WTC11 (cell line): ENCODE results near the gene RHOV. TPM values are rescaled to one million over a fixed set of nuclear protein-coding genes. Genes with fewer than 3 reads are reported as not detected.

ENCODE experiments used
- ATAC-seq: fragments of 200-7000 bp; cut with Tn5 transposase; 2 replicates; pipeline ENCODE4 v1.10.0; 2021; ENCODE audit warnings: mild to moderate bottlenecking, moderate library complexity
- CTCF ChIA-PET: fragments of 300-600 bp; sonication (Branson Sonifier 250); formaldehyde crosslinking; loops from one replicate; lab custom pipeline; 2021; ENCODE audit warnings: antibody characterized with exemption; lab: Charles Lee
- POLR2A ChIA-PET: fragments of 350-600 bp; sonication (Branson Sonifier 250); formaldehyde crosslinking; loops from one replicate; lab custom pipeline; 2021; ENCODE audit warnings: antibody characterized with exemption; lab: Charles Lee
- DNase-seq: peaks from one replicate; pipeline ENCODE4 v3.0.0; 2021; ENCODE audit warnings: low spot score
- H3K27ac Mint-ChIP-seq: 2 replicates; pipeline ENCODE4 v1.8.0; 2021; ENCODE audit warnings: mixed read lengths
- H3K27me3 Mint-ChIP-seq: 2 replicates; pipeline ENCODE4 v1.8.0; 2021; ENCODE audit warnings: low read depth, mild to moderate bottlenecking, moderate library complexity, mixed read lengths
- H3K36me3 Mint-ChIP-seq: 2 replicates; pipeline ENCODE4 v1.8.0; 2021; ENCODE audit warnings: mixed read lengths
- H3K4me1 Mint-ChIP-seq: 2 replicates; pipeline ENCODE4 v1.8.0; 2022; ENCODE audit warnings: mixed read lengths
- H3K4me3 Mint-ChIP-seq: 2 replicates; pipeline ENCODE4 v1.8.0; 2021; ENCODE audit warnings: mild to moderate bottlenecking, moderate library complexity, mixed read lengths
- H3K9me3 Mint-ChIP-seq: 2 replicates; pipeline ENCODE4 v1.8.0; 2021; ENCODE audit warnings: mixed read lengths
- ATF2 ChIP-seq: sonication (generic); formaldehyde crosslinking; IDR thresholded peaks from 2 replicates; pipeline ENCODE4 v1.8.1; 2022; ENCODE audit warnings: low read depth, missing genetic modification reagents, borderline replicate concordance
- ATF3 ChIP-seq: sonication (generic); formaldehyde crosslinking; conservative IDR thresholded peaks from 2 replicates; pipeline ENCODE4 v1.8.1; 2022; ENCODE audit warnings: mild to moderate bottlenecking, missing genetic modification reagents
- CDX4 ChIP-seq: fragments of 250-450 bp; sonication (Bioruptor Pico); IDR thresholded peaks from 2 replicates; pipeline ENCODE4 v1.9.0; 2021; ENCODE audit warnings: moderate library complexity, mild to moderate bottlenecking, inconsistent platforms, borderline replicate concordance
- CREB1 ChIP-seq: sonication (generic); formaldehyde crosslinking; IDR thresholded peaks from 2 replicates; pipeline ENCODE4 v1.8.0; 2023; ENCODE audit warnings: mild to moderate bottlenecking, missing genetic modification reagents
- E2F1 ChIP-seq: sonication (generic); formaldehyde crosslinking; IDR thresholded peaks from 2 replicates; pipeline ENCODE4 v1.8.0; 2022; ENCODE audit warnings: mild to moderate bottlenecking, missing genetic modification reagents
- ELF4 ChIP-seq: sonication (generic); formaldehyde crosslinking; IDR thresholded peaks from 2 replicates; pipeline ENCODE4 v1.8.1; 2022; ENCODE audit warnings: low read depth, mild to moderate bottlenecking, moderate library complexity, missing genetic modification reagents
- ERG ChIP-seq: fragments of 250-450 bp; sonication (Bioruptor Pico); IDR thresholded peaks from 2 replicates; pipeline ENCODE4 v1.8.0; 2021; ENCODE audit warnings: mild to moderate bottlenecking
- FOXK1 ChIP-seq: sonication (generic); formaldehyde crosslinking; IDR thresholded peaks from 2 replicates; pipeline ENCODE4 v1.8.0; 2022; ENCODE audit warnings: mild to moderate bottlenecking, moderate library complexity, missing genetic modification reagents
- GTF2I ChIP-seq: fragments of 250-450 bp; sonication (Bioruptor Pico); conservative IDR thresholded peaks from 2 replicates; pipeline ENCODE4 v1.4.0; 2021; ENCODE audit warnings: mild to moderate bottlenecking
- HMGA2 ChIP-seq: fragments of 250-450 bp; sonication (Bioruptor Pico); IDR thresholded peaks from 2 replicates; pipeline ENCODE4 v1.4.0; 2021; ENCODE audit warnings: mild to moderate bottlenecking, moderate library complexity
- IRF2 ChIP-seq: sonication (generic); formaldehyde crosslinking; IDR thresholded peaks from 2 replicates; pipeline ENCODE4 v1.8.0; 2022; ENCODE audit warnings: low read depth, missing genetic modification reagents, borderline replicate concordance
- JAZF1 ChIP-seq: fragments of 250-450 bp; sonication (Bioruptor Pico); IDR thresholded peaks from 2 replicates; pipeline ENCODE4 v1.9.0; 2021; ENCODE audit warnings: moderate library complexity, mild to moderate bottlenecking, inconsistent platforms
- JUN ChIP-seq: sonication (generic); formaldehyde crosslinking; IDR thresholded peaks from 2 replicates; pipeline ENCODE4 v1.8.0; 2023; ENCODE audit warnings: mild to moderate bottlenecking, missing genetic modification reagents
- MAX ChIP-seq: sonication (generic); formaldehyde crosslinking; IDR thresholded peaks from 2 replicates; pipeline ENCODE4 v1.8.0; 2022; ENCODE audit warnings: mild to moderate bottlenecking, missing genetic modification reagents
- MYBL2 ChIP-seq: sonication (generic); formaldehyde crosslinking; IDR thresholded peaks from 2 replicates; pipeline ENCODE4 v1.8.1; 2023; ENCODE audit warnings: mild to moderate bottlenecking, moderate library complexity, missing genetic modification reagents
- NFATC4 ChIP-seq: fragments of 250-450 bp; sonication (Bioruptor Pico); IDR thresholded peaks from 2 replicates; pipeline ENCODE4 v1.9.0; 2021; ENCODE audit warnings: mild to moderate bottlenecking
- OVOL2 ChIP-seq: fragments of 250-450 bp; sonication (Bioruptor Pico); IDR thresholded peaks from 2 replicates; pipeline ENCODE4 v1.9.0; 2021; ENCODE audit warnings: mild to moderate bottlenecking, borderline replicate concordance
- PRDM15 ChIP-seq: sonication (generic); formaldehyde crosslinking; IDR thresholded peaks from 2 replicates; pipeline ENCODE4 v1.8.0; 2022; ENCODE audit warnings: missing genetic modification reagents
- TEAD1 ChIP-seq: sonication (generic); formaldehyde crosslinking; IDR thresholded peaks from 2 replicates; pipeline ENCODE4 v1.8.0; 2022; ENCODE audit warnings: mild to moderate bottlenecking, missing genetic modification reagents
- TP53 ChIP-seq: sonication (generic); formaldehyde crosslinking; IDR thresholded peaks from 2 replicates; pipeline ENCODE4 v1.8.1; 2023; ENCODE audit warnings: mild to moderate bottlenecking, missing genetic modification reagents
- total RNA-seq: library from RNA; stranded (reverse); gene quantifications from 3 replicates; pipeline ENCODE4 v1.2.3, GENCODE V29; 2021

RHOV gene
- total RNA-seq, 1 experiment from 2014 or later, result 5.0 TPM

- POLR2A ChIA-PET, result no interaction called here
- H3K4me1 Mint-ChIP-seq, result peaks cover 5% of the 10 kb centered on the region
These were observed 38.0 kb downstream of the RHOV start for GRCh38 chr15:40836020-40836419.

GRCh38 chr15:40832903-40833302 is 41.1 kb downstream of the RHOV start:
- ChIA-PET POLR2A (interaction anchor here (1.6 kb wide), 1 partner anchor 25 kb away, joined by 4 read pairs; no protein-coding TSS in a partner anchor), CTCF (interaction anchor here (1.0 to 2.6 kb wide), 6 partner anchors 11 to 61 kb away, joined by 3 to 19 read pairs (median 5); partner anchors contain the start of genes SPINT1 and VPS18)
- Mint-ChIP-seq H3K4me3 (no peak overlapping the region), H3K27me3 (no peaks in the 10 kb centered on the region), H3K9me3 (no peaks in the 10 kb centered on the region), H3K27ac (no peak overlapping the region; the same call in 1 of the 2 replicates), H3K4me1 (peaks cover 12% of the 10 kb centered on the region), H3K36me3 (no peaks in the 10 kb centered on the region)
- DNase-seq (no peak), ATAC-seq (peak; percentile 16; the same call in 1 of the 2 replicates)
- TF ChIP-seq ELF4 (CRISPR knock-in tag) (no peak), ERG (no peak), CREB1 (CRISPR knock-in tag) (no peak), OVOL2 (no peak), TEAD1 (CRISPR knock-in tag) (no peak), MYBL2 (no peak), FOXK1 (CRISPR knock-in tag) (no peak), CDX4 (CRISPR knock-in tag) (no peak), PRDM15 (no peak), E2F1 (no peak), IRF2 (CRISPR knock-in tag) (no peak)
- TF ChIP-seq, all 79 proteins: peak for 0

More at GRCh38 chr15:40836020-40836419, 38.0 kb downstream of the RHOV start:
- no peak for DNase-seq
- Mint-ChIP-seq H3K9me3 (no peaks in the 10 kb centered on the region), H3K4me3 (no peak overlapping the region)
- TF ChIP-seq NFATC4, result no peak
- no peak for TF ChIP-seq TP53 (CRISPR knock-in tag)
- no peak for TF ChIP-seq OVOL2
- no peak for TF ChIP-seq JAZF1 (CRISPR knock-in tag)
- TF ChIP-seq HMGA2, result no peak
- no peak for TF ChIP-seq FOXK1 (CRISPR knock-in tag)
- no peak for TF ChIP-seq ATF2 (CRISPR knock-in tag)
- TF ChIP-seq GTF2I (CRISPR knock-in tag), result no peak
- TF ChIP-seq ATF3, result no peak
- no peak for TF ChIP-seq MAX (CRISPR knock-in tag)
- no peak for TF ChIP-seq JUN (CRISPR knock-in tag)
- TF ChIP-seq, all 79 proteins: peak for 0
- Mint-ChIP-seq H3K27me3 (no peaks in the 10 kb centered on the region), H3K27ac (peak overlapping the region; percentile 2; the same call in 1 of the 2 replicates), H3K36me3 (no peaks in the 10 kb centered on the region)
- no peak for ATAC-seq
- CTCF ChIA-PET, result no interaction called here
